B cell (primary cell): ENCODE measurements around the gene TCERG1L.

Experiments used
- EZH2 ChIP-seq: IDR thresholded peaks from 2 replicates; pipeline ENCODE4 v1.6.1; 2012; ENCODE audit warnings: borderline replicate concordance, low read depth, mild to moderate bottlenecking, moderate library complexity, low read length; ENCODE audit not compliant: insufficient read depth, poor library complexity, severe bottlenecking
- TF ChIP-seq, protein P1 (sequence below): fragments of 200-600 bp; IDR thresholded peaks from one replicate; pipeline ENCODE4 v1.8.0; 2022; ENCODE audit warnings: antibody characterized with exemption, mild to moderate bottlenecking

GRCh38 chr10:131109726-131110125 lies 201.8 kb downstream of the TCERG1L start:
- TF ChIP-seq, protein P1, sequence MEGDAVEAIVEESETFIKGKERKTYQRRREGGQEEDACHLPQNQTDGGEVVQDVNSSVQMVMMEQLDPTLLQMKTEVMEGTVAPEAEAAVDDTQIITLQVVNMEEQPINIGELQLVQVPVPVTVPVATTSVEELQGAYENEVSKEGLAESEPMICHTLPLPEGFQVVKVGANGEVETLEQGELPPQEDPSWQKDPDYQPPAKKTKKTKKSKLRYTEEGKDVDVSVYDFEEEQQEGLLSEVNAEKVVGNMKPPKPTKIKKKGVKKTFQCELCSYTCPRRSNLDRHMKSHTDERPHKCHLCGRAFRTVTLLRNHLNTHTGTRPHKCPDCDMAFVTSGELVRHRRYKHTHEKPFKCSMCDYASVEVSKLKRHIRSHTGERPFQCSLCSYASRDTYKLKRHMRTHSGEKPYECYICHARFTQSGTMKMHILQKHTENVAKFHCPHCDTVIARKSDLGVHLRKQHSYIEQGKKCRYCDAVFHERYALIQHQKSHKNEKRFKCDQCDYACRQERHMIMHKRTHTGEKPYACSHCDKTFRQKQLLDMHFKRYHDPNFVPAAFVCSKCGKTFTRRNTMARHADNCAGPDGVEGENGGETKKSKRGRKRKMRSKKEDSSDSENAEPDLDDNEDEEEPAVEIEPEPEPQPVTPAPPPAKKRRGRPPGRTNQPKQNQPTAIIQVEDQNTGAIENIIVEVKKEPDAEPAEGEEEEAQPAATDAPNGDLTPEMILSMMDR: no peak
- TF ChIP-seq EZH2: no peak
